PFSK-1 (cell line): ENCODE data around the gene THBD.

Experiments used
- FOXP2 ChIP-seq: optimal IDR thresholded peaks from 2 replicates; pipeline ENCODE3; 2011; ENCODE audit warnings: borderline replicate concordance, control low read depth, inconsistent platforms; ENCODE audit not compliant: insufficient read depth; ENCODE audit errors: extremely low read length, extremely low read depth
- POLR2AphosphoS5 ChIP-seq: IDR thresholded peaks from 2 replicates; pipeline ENCODE4 v1.6.1; 2012; ENCODE audit warnings: low read depth, mild to moderate bottlenecking, control low read depth, low read length, moderate library complexity
- SIN3A ChIP-seq: IDR thresholded peaks from 2 replicates; pipeline ENCODE4 v1.6.1; 2012; ENCODE audit warnings: mild to moderate bottlenecking, low read length, moderate library complexity, borderline replicate concordance; ENCODE audit not compliant: insufficient read depth
- TAF1 ChIP-seq: IDR thresholded peaks from 2 replicates; pipeline ENCODE4 v1.6.1; 2012; ENCODE audit warnings: low read length, control low read depth, borderline replicate concordance; ENCODE audit not compliant: insufficient read depth
- TF ChIP-seq, protein P1 (sequence below), 2 experiments: IDR thresholded peaks; 2 replicates each; pipeline versions ENCODE4 v1.6.1 to v1.8.0; 2011 to 2012; ENCODE audit warnings: low read depth in 2 of 2, low read length in 2 of 2, control low read depth in 1 of 2, inconsistent platforms in 1 of 2, mild to moderate bottlenecking in 1 of 2, moderate library complexity in 1 of 2; ENCODE audit not compliant: insufficient read depth in 1 of 2

Gene THBD

DNA sequence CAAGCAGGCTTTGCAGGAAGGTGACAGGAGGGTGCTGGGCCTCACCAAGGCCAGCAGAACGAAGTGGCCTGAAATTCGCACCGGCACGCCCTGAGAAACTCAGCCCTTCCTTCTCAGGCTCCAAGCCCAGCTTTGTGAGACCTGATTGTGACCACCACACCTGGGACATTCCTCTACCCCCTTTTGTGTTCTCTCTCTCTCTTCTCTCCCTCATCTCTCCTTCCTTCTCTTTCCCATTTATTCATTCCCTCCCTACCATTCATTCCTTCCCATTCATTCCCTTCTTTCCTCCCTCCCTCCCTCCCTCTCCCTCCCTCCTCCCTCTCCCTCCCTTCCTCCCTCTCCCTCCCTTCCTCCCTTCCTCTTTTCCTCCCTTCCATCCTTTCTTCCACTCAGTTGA is 27.8 kb upstream of the THBD start:
- TF ChIP-seq SIN3A (no peak), FOXP2 (no peak), POLR2AphosphoS5 (no peak), TAF1 (no peak)
- TF ChIP-seq, protein P1, sequence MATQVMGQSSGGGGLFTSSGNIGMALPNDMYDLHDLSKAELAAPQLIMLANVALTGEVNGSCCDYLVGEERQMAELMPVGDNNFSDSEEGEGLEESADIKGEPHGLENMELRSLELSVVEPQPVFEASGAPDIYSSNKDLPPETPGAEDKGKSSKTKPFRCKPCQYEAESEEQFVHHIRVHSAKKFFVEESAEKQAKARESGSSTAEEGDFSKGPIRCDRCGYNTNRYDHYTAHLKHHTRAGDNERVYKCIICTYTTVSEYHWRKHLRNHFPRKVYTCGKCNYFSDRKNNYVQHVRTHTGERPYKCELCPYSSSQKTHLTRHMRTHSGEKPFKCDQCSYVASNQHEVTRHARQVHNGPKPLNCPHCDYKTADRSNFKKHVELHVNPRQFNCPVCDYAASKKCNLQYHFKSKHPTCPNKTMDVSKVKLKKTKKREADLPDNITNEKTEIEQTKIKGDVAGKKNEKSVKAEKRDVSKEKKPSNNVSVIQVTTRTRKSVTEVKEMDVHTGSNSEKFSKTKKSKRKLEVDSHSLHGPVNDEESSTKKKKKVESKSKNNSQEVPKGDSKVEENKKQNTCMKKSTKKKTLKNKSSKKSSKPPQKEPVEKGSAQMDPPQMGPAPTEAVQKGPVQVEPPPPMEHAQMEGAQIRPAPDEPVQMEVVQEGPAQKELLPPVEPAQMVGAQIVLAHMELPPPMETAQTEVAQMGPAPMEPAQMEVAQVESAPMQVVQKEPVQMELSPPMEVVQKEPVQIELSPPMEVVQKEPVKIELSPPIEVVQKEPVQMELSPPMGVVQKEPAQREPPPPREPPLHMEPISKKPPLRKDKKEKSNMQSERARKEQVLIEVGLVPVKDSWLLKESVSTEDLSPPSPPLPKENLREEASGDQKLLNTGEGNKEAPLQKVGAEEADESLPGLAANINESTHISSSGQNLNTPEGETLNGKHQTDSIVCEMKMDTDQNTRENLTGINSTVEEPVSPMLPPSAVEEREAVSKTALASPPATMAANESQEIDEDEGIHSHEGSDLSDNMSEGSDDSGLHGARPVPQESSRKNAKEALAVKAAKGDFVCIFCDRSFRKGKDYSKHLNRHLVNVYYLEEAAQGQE (IDR thresholded peaks at IDR 0.05; ENCODE audit: insufficient read depth in 1 of 2, low read depth in 2 of 2, low read length in 2 of 2) = no peak

DNA sequence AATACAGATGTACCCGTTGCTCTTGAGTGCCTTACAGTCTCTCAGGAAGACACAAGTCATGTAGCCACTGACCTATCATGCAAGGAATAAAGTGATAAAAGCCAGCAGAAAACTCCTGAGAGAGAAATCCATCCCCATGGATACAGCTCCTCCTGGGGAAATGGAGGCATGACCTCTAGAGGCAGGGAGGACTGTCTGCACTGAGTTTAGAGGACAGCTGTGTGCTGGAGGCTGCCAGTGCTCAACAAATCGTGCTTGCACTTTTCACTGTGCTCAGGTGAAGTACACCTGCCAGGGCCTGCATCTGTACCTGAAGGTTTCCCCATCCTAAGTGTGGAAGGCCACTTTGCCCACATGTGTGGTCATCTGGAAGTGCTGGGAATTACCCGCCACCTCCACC is 24.6 kb upstream of the THBD start:
- TF ChIP-seq, protein P1 (IDR thresholded peaks at IDR 0.05; ENCODE audit: insufficient read depth in 1 of 2, low read depth in 2 of 2, low read length in 2 of 2) = no peak
- TF ChIP-seq FOXP2 (no peak), POLR2AphosphoS5 (no peak), SIN3A (no peak)

DNA sequence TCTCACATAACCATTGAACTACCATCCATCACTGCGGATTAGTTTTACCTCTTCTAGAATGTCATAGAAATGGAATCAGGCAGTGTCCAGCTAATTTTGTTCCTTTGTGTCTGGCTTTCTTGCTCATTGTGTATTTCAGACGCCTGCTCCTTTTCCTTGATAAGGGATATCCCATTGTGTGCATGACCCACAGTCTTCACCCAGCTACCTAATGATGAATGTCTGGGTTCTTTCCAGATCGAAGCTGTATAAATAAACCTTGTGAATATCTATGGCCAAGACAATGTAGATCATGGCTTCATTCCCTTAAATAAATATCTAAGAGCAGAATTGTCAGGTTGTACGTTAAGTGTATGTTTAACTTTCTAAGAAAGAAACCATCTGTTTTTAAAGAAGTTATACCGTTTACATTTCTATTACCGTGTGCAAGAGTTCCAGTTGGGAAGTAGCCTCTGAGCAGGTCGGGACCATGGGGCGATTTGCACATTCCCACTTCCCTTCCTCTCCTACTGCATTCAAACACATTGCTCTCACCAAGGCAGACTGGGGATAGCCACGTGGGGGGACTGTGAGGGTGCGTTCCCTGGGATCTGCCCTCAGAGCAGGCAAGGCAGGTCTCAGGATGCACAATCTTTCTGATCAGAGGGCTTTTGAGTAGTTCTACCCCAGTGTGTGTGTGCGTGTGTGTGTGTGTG is 23.6 kb upstream of the THBD start:
- TF ChIP-seq POLR2AphosphoS5 = no peak
- no peak for TF ChIP-seq TAF1
- TF ChIP-seq FOXP2 = no peak
- TF ChIP-seq SIN3A = no peak
- TF ChIP-seq, protein P1 (IDR thresholded peaks at IDR 0.05; ENCODE audit: insufficient read depth in 1 of 2, low read depth in 2 of 2, low read length in 2 of 2) = no peak

DNA sequence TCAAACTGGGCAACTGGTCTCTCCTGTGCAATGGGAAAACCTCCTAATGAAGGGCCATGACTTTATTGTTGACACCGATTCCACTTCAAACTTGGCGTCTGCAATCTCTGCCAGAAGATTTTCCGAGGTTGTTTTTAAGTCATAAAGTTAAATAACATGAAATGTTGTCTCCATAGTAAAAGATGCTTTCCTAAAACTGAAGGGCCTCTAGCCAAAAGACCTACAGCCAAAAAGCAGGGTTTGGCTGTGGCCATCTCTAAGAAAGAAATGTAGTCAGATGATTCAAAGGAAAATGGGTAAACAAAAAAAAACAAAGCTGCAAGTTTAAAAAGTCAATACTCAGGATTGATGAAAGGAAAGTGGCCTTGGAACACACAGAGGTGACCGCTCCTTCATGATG is 22.5 kb upstream of the THBD start:
- TF ChIP-seq, protein P1 (IDR thresholded peaks at IDR 0.05; ENCODE audit: insufficient read depth in 1 of 2, low read depth in 2 of 2, low read length in 2 of 2) = no peak
- TF ChIP-seq FOXP2 = no peak

DNA sequence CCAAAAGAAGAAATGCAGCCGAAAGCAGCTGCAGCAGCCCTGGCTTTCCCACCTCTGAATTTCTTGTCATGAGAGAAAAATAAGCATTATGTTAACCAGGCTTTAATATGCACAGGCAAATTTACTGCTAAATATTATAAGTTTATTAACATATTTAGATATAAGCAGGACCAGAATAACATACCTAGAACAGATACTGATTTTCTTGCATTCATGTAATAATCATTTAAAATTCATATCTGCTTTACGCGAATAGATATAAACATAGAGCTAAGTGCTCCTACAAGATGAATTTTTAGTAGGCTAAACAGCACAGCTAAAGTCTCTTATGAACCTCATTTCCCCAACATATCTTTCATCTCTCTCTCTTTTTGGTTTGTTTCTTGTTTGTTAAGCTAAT is 21.9 kb upstream of the THBD start:
- TF ChIP-seq, protein P1 (IDR thresholded peaks at IDR 0.05; ENCODE audit: insufficient read depth in 1 of 2, low read depth in 2 of 2, low read length in 2 of 2) = no peak
- TF ChIP-seq TAF1 (no peak), SIN3A (no peak), FOXP2 (no peak), POLR2AphosphoS5 (no peak)
